ENCODE data around the gene PMAIP1. TPM values are rescaled to one million over a fixed set of nuclear protein-coding genes. Genes with fewer than 3 reads are reported as not detected.
A peak's percentile ranks its signal among the peaks of the same experiment; 100 is the strongest.

PMAIP1 gene
- polyA plus RNA-seq, 1 experiment = 6.8 TPM

DNA sequence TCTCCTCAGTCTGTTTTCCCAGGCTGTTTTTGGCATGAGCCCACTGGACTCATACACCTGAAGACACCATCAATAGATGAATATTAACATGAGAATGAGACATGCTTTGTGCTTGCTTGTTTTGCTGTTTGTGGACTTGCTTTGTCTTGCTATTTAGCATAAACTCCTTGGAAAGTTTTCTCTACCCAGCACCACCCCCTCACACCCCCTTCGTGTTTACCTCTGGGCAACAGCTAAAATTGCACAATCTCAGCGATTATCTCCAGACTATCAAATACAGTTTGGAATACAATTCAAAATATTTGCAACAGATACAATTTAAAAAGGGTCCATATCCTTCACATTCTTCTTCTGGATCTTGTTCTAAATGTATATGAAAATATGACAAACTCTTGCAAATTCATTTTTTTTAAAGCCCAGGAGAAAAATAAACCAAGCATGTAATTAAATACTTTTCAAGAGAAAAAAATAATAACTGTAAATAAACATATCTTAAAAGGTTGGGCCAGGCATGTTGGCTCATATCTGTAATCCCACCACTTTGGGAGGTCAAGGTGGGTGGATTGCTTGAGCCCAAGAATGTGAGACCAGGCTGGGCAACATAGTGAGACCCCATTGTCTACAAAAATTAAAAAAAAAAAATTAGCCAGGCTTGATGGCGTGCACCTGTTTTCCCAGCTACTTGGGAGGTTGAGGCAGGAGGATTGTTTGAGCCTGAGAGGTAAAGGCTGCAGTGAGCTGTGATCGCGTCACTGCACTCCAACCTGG, 32.3 kb upstream of the PMAIP1 start:
- POLR2A ChIA-PET = no interaction called here
- DNase-seq (ENCODE audit: low read depth) = no peak

DNA sequence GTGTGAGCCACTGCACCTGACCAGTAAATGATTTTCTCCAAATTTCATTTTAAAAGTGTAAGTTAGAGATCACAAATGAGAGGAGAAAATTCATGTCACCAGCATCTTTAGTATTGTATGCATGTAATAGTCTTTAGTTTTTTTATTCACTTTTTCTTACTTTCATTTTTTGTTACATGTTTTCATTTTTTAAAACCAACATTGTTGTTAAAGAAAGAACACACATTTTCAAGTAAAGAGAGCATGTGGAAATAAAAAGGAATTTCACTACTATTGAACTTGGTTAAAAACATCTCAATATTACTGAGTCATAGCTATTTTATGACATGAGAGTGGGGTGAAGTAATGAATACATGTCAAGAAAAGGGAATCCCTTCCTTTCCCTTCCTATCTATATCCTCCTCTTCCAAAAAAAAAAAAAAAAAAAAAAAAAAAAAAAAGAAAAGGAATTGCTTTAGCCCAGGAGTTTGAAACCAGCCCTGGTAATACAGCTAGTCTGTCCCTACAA, 29.1 kb upstream of the PMAIP1 start:
- ChIA-PET POLR2A (no interaction called here), CTCF (interaction anchor here (1.7 kb wide), 1 partner anchor 10 kb away, joined by 4 read pairs; no protein-coding TSS in a partner anchor)
- TF ChIP-seq, protein P1, sequence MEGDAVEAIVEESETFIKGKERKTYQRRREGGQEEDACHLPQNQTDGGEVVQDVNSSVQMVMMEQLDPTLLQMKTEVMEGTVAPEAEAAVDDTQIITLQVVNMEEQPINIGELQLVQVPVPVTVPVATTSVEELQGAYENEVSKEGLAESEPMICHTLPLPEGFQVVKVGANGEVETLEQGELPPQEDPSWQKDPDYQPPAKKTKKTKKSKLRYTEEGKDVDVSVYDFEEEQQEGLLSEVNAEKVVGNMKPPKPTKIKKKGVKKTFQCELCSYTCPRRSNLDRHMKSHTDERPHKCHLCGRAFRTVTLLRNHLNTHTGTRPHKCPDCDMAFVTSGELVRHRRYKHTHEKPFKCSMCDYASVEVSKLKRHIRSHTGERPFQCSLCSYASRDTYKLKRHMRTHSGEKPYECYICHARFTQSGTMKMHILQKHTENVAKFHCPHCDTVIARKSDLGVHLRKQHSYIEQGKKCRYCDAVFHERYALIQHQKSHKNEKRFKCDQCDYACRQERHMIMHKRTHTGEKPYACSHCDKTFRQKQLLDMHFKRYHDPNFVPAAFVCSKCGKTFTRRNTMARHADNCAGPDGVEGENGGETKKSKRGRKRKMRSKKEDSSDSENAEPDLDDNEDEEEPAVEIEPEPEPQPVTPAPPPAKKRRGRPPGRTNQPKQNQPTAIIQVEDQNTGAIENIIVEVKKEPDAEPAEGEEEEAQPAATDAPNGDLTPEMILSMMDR (IDR thresholded peaks at IDR 0.05; ENCODE audit: insufficient read depth, low read depth, low read length) = no peak
- Histone ChIP-seq H3K36me3 (ENCODE audit: control insufficient read depth, insufficient read depth, low read length) (no peaks in the 10 kb centered on the region), H3K27me3 (ENCODE audit: control insufficient read depth, insufficient read depth, low read length) (no peaks in the 10 kb centered on the region), H3K4me3 (ENCODE audit: low read depth, low read length) (no peak overlapping the region)
- peak; percentile 30 for DNase-seq (ENCODE audit: low read depth)

More for the DNA sequence above, 32.3 kb upstream of the PMAIP1 start:
- no peaks in the 10 kb centered on the region for H3K36me3 ChIP-seq (ENCODE audit: control insufficient read depth, insufficient read depth, low read length)
- TF ChIP-seq, protein P1 (IDR thresholded peaks at IDR 0.05; ENCODE audit: insufficient read depth, low read depth, low read length) = no peak
- CTCF ChIA-PET = interaction anchor here (0.6 kb wide), 2 partner anchors 14 to 25 kb away, joined by 3 to 5 read pairs; no protein-coding TSS in a partner anchor
- no peaks in the 10 kb centered on the region for H3K27me3 ChIP-seq (ENCODE audit: control insufficient read depth, insufficient read depth, low read length)
- no peak overlapping the region for H3K4me3 ChIP-seq (ENCODE audit: low read depth, low read length)

DNA sequence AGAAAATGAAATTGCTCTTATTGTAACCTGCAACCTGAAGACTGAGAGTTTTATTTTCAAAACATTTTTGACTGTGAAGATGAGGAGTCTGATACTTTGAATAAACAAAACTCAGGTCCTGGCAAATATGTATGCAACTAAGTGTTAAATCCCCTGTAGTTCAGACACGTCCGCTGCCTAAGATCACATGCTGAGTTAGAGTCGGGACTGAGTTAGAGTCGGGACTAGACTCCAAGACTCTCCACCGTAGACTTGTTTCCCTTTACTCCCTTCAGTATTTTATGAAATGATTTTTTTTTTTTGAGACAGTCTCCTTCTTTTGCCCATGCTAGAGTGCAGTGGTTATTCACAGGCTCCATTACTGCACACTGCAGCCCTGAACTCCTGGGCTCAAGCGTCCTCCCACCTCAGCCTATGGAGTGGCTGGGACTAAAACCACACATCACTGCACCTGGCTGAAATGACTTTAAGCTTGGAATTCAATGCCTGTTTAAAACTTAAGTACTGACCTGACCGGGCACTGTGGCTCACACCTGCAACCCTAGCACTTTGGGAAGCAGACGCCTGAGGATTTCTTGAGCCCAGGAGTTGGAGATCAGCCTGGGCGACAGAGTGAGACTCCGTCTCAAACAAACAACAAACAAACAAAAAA, 28.0 kb upstream of the PMAIP1 start:
- no peaks in the 10 kb centered on the region for H3K36me3 ChIP-seq (ENCODE audit: control insufficient read depth, insufficient read depth, low read length)
- H3K27me3 ChIP-seq (ENCODE audit: control insufficient read depth, insufficient read depth, low read length) = no peaks in the 10 kb centered on the region
- POLR2A ChIA-PET = no interaction called here
- no peak overlapping the region for H3K4me3 ChIP-seq (ENCODE audit: low read depth, low read length)
- CTCF ChIA-PET = no interaction called here
- TF ChIP-seq, protein P1 (IDR thresholded peaks at IDR 0.05; ENCODE audit: insufficient read depth, low read depth, low read length) = no peak
- DNase-seq (ENCODE audit: low read depth) = no peak

DNA sequence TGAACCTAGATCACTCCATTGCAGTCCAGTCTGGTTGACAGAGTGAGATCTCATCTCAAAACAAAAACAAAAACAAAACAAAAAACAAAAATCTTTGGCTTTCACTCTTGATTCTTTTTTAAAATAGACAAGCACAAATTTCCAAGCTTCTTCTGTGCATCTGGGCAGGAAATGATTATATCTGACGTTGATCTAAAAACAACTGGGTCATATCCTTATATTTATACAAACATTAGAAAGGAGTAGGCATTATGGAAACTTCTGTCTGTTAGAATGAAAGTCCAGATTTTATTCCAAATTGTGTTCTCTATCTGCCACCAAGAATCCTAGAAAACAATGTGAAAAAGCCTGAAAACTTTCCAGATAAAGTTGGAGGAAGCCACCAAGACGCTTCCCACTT, 26.2 kb upstream of the PMAIP1 start:
- DNase-seq (ENCODE audit: low read depth) = no peak
- TF ChIP-seq, protein P1 (IDR thresholded peaks at IDR 0.05; ENCODE audit: insufficient read depth, low read depth, low read length) = no peak
- Histone ChIP-seq H3K27me3 (ENCODE audit: control insufficient read depth, insufficient read depth, low read length) (no peaks in the 10 kb centered on the region), H3K4me3 (ENCODE audit: low read depth, low read length) (no peak overlapping the region), H3K36me3 (ENCODE audit: control insufficient read depth, insufficient read depth, low read length) (no peaks in the 10 kb centered on the region)
- CTCF ChIA-PET = interaction anchor here (1.0 to 1.7 kb wide), 3 partner anchors 12 to 114 kb away, joined by 3 to 4 read pairs (median 4); no protein-coding TSS in a partner anchor
- POLR2A ChIA-PET = no interaction called here

DNA sequence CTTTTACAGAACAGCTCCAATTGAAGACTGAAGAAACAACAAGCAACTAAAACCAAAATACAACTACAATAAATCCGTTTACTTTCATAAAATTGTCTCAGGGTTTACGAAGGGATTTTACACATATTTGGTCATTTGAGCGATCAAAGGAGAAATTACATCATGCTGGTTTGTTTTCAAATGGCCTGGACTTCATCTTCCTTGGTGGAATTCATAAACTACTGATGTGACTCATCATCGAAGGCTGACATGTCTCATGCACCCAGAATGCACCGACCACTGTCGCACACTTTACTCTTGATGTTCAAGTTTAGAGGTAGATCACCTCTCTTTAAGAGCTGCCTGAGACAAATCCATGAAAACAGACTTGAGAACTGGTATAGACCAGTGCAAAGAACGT, 25.6 kb upstream of the PMAIP1 start:
- CTCF ChIA-PET = interaction anchor here (1.0 to 1.7 kb wide), 3 partner anchors 12 to 114 kb away, joined by 3 to 4 read pairs (median 4); no protein-coding TSS in a partner anchor
- DNase-seq (ENCODE audit: low read depth) = peak; percentile 71
- H3K27me3 ChIP-seq (ENCODE audit: control insufficient read depth, insufficient read depth, low read length) = no peaks in the 10 kb centered on the region
- H3K4me3 ChIP-seq (ENCODE audit: low read depth, low read length) = no peak overlapping the region
- POLR2A ChIA-PET = no interaction called here
- no peaks in the 10 kb centered on the region for H3K36me3 ChIP-seq (ENCODE audit: control insufficient read depth, insufficient read depth, low read length)
- TF ChIP-seq, protein P1 (IDR thresholded peaks at IDR 0.05; ENCODE audit: insufficient read depth, low read depth, low read length) = no peak
